Activated naive CD8-positive, alpha-beta T cell treated with anti-CD3 and anti-CD28 coated beads, Interleukin-2, amount 10 ng/mL, durations not matched to agents 7 days and 5 days (primary cell): ENCODE measurements around the gene CHMP4A. TPM values are rescaled to one million over a fixed set of nuclear protein-coding genes. Genes with fewer than 3 reads are reported as not detected.
A peak's percentile ranks its signal among the peaks of the same experiment; 100 is the strongest.
"Not testable (repeated sequence)": the region's sequence is repeated elsewhere in the genome, so short reads cannot be mapped to it uniquely, and the experiment has no call there.

Experiments
- ATAC-seq: fragments of 150-1000 bp; cut with Tn5 transposase; one replicate; pipeline ENCODE4 v1.10.0; 2021; ENCODE audit warnings: low read depth, moderate library complexity
- POLR2A ChIA-PET: fragments of 350-600 bp; sonication (Branson Sonifier 250); formaldehyde crosslinking; loops from one replicate; lab custom pipeline; 2021; ENCODE audit warnings: antibody characterized with exemption; lab: Charles Lee
- DNase-seq: peaks from one replicate; pipeline ENCODE4 v3.0.0; 2021
- H3K27ac Mint-ChIP-seq: one replicate; pipeline ENCODE4 v1.8.0; 2022; ENCODE audit warnings: mild to moderate bottlenecking, mixed read lengths
- H3K27me3 Mint-ChIP-seq: one replicate; pipeline ENCODE4 v1.8.0; 2022; ENCODE audit warnings: mild to moderate bottlenecking, moderate library complexity, mixed read lengths
- H3K36me3 Mint-ChIP-seq: one replicate; pipeline ENCODE4 v1.8.0; 2021; ENCODE audit warnings: mild to moderate bottlenecking, mixed read lengths
- H3K4me1 Mint-ChIP-seq: one replicate; pipeline ENCODE4 v1.8.0; 2021; ENCODE audit warnings: mixed read lengths
- H3K4me3 Mint-ChIP-seq: one replicate; pipeline ENCODE4 v1.8.0; 2022; ENCODE audit warnings: mild to moderate bottlenecking, moderate library complexity, mixed read lengths
- H3K9me3 Mint-ChIP-seq: one replicate; pipeline ENCODE4 v1.8.0; 2021; ENCODE audit warnings: mixed read lengths
- total RNA-seq, 2 experiments: library from RNA; stranded (reverse); gene quantifications; one replicate each; pipeline ENCODE4 v1.2.3, GENCODE V29; 2021

Gene CHMP4A
- total RNA-seq, 2 experiments from 2014 or later = 93.6 to 97.8 TPM

GRCh38 chr14:24254630-24255392, 41.5 kb upstream of the CHMP4A start:
- H3K27me3 Mint-ChIP-seq = no peaks in the 10 kb centered on the region
- DNase-seq (no peak), ATAC-seq (no peak)
- POLR2A ChIA-PET = interaction anchor here (0.9 kb wide), 1 partner anchor 12 kb away, joined by 3 read pairs; no protein-coding TSS in a partner anchor
- H3K4me3 Mint-ChIP-seq = no peak overlapping the region
- no peaks in the 10 kb centered on the region for H3K9me3 Mint-ChIP-seq
- no peak overlapping the region for H3K27ac Mint-ChIP-seq
- H3K4me1 Mint-ChIP-seq = peaks cover 15% of the 10 kb centered on the region
- H3K36me3 Mint-ChIP-seq = peaks cover 8% of the 10 kb centered on the region

- Mint-ChIP-seq H3K27ac (no peak overlapping the region), H3K4me3 (no peak overlapping the region), H3K27me3 (no peaks in the 10 kb centered on the region), H3K9me3 (no peaks in the 10 kb centered on the region), H3K4me1 (peaks cover 23% of the 10 kb centered on the region), H3K36me3 (peaks cover 10% of the 10 kb centered on the region)
- DNase-seq (no peak), ATAC-seq (no peak)
- POLR2A ChIA-PET = interaction anchor here (0.6 kb wide), 1 partner anchor 22 kb away, joined by 3 read pairs; no protein-coding TSS in a partner anchor
Measured at GRCh38 chr14:24253936-24254335, 40.6 kb upstream of the CHMP4A start.

GRCh38 chr14:24252289-24253124, 39.2 kb upstream of the CHMP4A start:
- Mint-ChIP-seq H3K27ac (no peak overlapping the region), H3K4me3 (no peak overlapping the region), H3K9me3 (no peaks in the 10 kb centered on the region), H3K27me3 (no peaks in the 10 kb centered on the region), H3K4me1 (peaks cover 33% of the 10 kb centered on the region), H3K36me3 (peaks cover 11% of the 10 kb centered on the region)
- no peak for DNase-seq
- ATAC-seq = no peak
- POLR2A ChIA-PET = interaction anchor here (0.7 to 2.2 kb wide), 4 partner anchors 10 to 18 kb away, joined by 3 to 10 read pairs (median 4); partner anchors contain the start of gene TINF2

- H3K27me3 Mint-ChIP-seq = no peaks in the 10 kb centered on the region
- no peak for ATAC-seq
Measured at GRCh38 chr14:24251880-24252288, 38.6 kb upstream of the CHMP4A start.

GRCh38 chr14:24250354-24250753, 37.1 kb upstream of the CHMP4A start:
- H3K27ac Mint-ChIP-seq = peak overlapping the region; percentile 88
- no peaks in the 10 kb centered on the region for H3K9me3 Mint-ChIP-seq
- POLR2A ChIA-PET = interaction anchor here (1.0 to 2.2 kb wide), 4 partner anchors 8 to 49 kb away, joined by 4 to 10 read pairs (median 6); partner anchors contain the start of genes DHRS1, MDP1, NOP9 and RABGGTA
- peaks cover 40% of the 10 kb centered on the region for H3K4me1 Mint-ChIP-seq
- peaks cover 14% of the 10 kb centered on the region for H3K36me3 Mint-ChIP-seq
- peak overlapping the region; percentile 75 for H3K4me3 Mint-ChIP-seq
- no peaks in the 10 kb centered on the region for H3K27me3 Mint-ChIP-seq
- DNase-seq (peak; percentile 36), ATAC-seq (no peak)

More at GRCh38 chr14:24251880-24252288, 38.6 kb upstream of the CHMP4A start:
- no peak overlapping the region for H3K4me3 Mint-ChIP-seq
- no peak for DNase-seq
- POLR2A ChIA-PET = interaction anchor here (1.3 to 2.2 kb wide), 3 partner anchors 10 to 19 kb away, joined by 4 to 10 read pairs (median 4); partner anchors contain the start of gene TINF2
- peaks cover 37% of the 10 kb centered on the region for H3K4me1 Mint-ChIP-seq
- H3K9me3 Mint-ChIP-seq = no peaks in the 10 kb centered on the region
- H3K27ac Mint-ChIP-seq = no peak overlapping the region
- H3K36me3 Mint-ChIP-seq = peaks cover 14% of the 10 kb centered on the region

GRCh38 chr14:24249230-24250021, 36.1 kb upstream of the CHMP4A start:
- Mint-ChIP-seq H3K4me3 (peak overlapping the region; percentile 75), H3K27me3 (no peaks in the 10 kb centered on the region)
- POLR2A ChIA-PET = interaction anchor here (0.9 to 1.8 kb wide), 4 partner anchors 21 to 181 kb away, joined by 3 to 9 read pairs (median 4); partner anchors contain the start of genes CBLN3, CHMP4A and KHNYN

GRCh38 chr14:24247422-24247821, 34.1 kb upstream of the CHMP4A start:
- H3K27me3 Mint-ChIP-seq = no peaks in the 10 kb centered on the region
- peak overlapping the region; percentile 97 for H3K27ac Mint-ChIP-seq
- POLR2A ChIA-PET = interaction anchor here (0.7 to 4.0 kb wide), 13 partner anchors 12 to 183 kb away, joined by 3 to 43 read pairs (median 7); partner anchors contain the start of genes CBLN3, CHMP4A, DHRS1 and KHNYN
- H3K9me3 Mint-ChIP-seq = no peaks in the 10 kb centered on the region
- peaks cover 50% of the 10 kb centered on the region for H3K4me1 Mint-ChIP-seq
- ATAC-seq (no peak), DNase-seq (peak; percentile 16)
- H3K36me3 Mint-ChIP-seq = peaks cover 14% of the 10 kb centered on the region
- peak overlapping the region; percentile 11 for H3K4me3 Mint-ChIP-seq

More at GRCh38 chr14:24249230-24250021, 36.1 kb upstream of the CHMP4A start:
- Mint-ChIP-seq H3K27ac (peak overlapping the region; percentile 88), H3K36me3 (peaks cover 14% of the 10 kb centered on the region), H3K4me1 (peaks cover 43% of the 10 kb centered on the region), H3K9me3 (no peaks in the 10 kb centered on the region)
- DNase-seq (peak; percentile 21), ATAC-seq (no peak)

GRCh38 chr14:24246765-24247212, 33.5 kb upstream of the CHMP4A start:
- DNase-seq (peak; percentile 38), ATAC-seq (peak; percentile 25)
- Mint-ChIP-seq H3K4me1 (peaks cover 50% of the 10 kb centered on the region), H3K36me3 (peaks cover 14% of the 10 kb centered on the region), H3K27ac (peak overlapping the region; percentile 97), H3K4me3 (peak overlapping the region; percentile 82), H3K9me3 (no peaks in the 10 kb centered on the region), H3K27me3 (no peaks in the 10 kb centered on the region)
- POLR2A ChIA-PET = interaction anchor here (0.6 to 4.0 kb wide), 17 partner anchors 10 to 86 kb away, joined by 3 to 43 read pairs (median 4); partner anchors contain the start of genes CHMP4A, DHRS1, GMPR2 and IRF9

- POLR2A ChIA-PET = interaction anchor here (0.6 to 4.0 kb wide), 7 partner anchors 26 to 185 kb away, joined by 3 to 43 read pairs (median 7); partner anchors contain the start of genes KHNYN, LTB4R2, MDP1 and RABGGTA
- H3K4me3 Mint-ChIP-seq, H3K9me3 Mint-ChIP-seq, ATAC-seq, H3K27me3 Mint-ChIP-seq, DNase-seq: not testable (repeated sequence)
- Mint-ChIP-seq H3K36me3 (peaks cover 14% of the 10 kb centered on the region), H3K4me1 (peaks cover 47% of the 10 kb centered on the region), H3K27ac (peak overlapping the region; percentile 26)
Measured at GRCh38 chr14:24245350-24245749, 32.1 kb upstream of the CHMP4A start.

- Mint-ChIP-seq H3K36me3 (peaks cover 16% of the 10 kb centered on the region), H3K27me3 (no peaks in the 10 kb centered on the region), H3K4me1 (peaks cover 45% of the 10 kb centered on the region), H3K27ac (peak overlapping the region; percentile 99), H3K4me3 (peak overlapping the region; percentile 85), H3K9me3 (no peaks in the 10 kb centered on the region)
- ATAC-seq = no peak
- POLR2A ChIA-PET = interaction anchor here (0.7 to 4.1 kb wide), 21 partner anchors 12 to 362 kb away, joined by 3 to 76 read pairs (median 8); partner anchors contain the start of genes ADCY4, CBLN3, CHMP4A and CIDEB
- DNase-seq = no peak
Measured at GRCh38 chr14:24243336-24243836, 30.1 kb upstream of the CHMP4A start.

GRCh38 chr14:24241829-24242443, 28.6 kb upstream of the CHMP4A start:
- H3K4me1 Mint-ChIP-seq = peaks cover 42% of the 10 kb centered on the region
- POLR2A ChIA-PET = interaction anchor here (0.6 to 4.1 kb wide), 30 partner anchors 9 to 201 kb away, joined by 3 to 76 read pairs (median 8); partner anchors contain the start of genes ADCY4, CBLN3, CHMP4A and CIDEB
- H3K9me3 Mint-ChIP-seq = no peaks in the 10 kb centered on the region
- H3K36me3 Mint-ChIP-seq = peaks cover 22% of the 10 kb centered on the region
- H3K27ac Mint-ChIP-seq = peak overlapping the region; percentile 99
- H3K27me3 Mint-ChIP-seq = no peaks in the 10 kb centered on the region
- ATAC-seq = peak; percentile 82
- H3K4me3 Mint-ChIP-seq = peak overlapping the region; percentile 85
- peak; percentile 95 for DNase-seq
